H9 (cell line): ENCODE measurements around the gene BPGM. TPM values are rescaled to one million over a fixed set of nuclear protein-coding genes. Genes with fewer than 3 reads are reported as not detected.

Source experiments
- DNase-seq: peaks from one replicate; pipeline ENCODE4 v3.0.0-alpha.2; 2017
- H2AFZ ChIP-seq: one replicate; pipeline ENCODE4 v1.6.1; 2013; ENCODE audit warnings: mild to moderate bottlenecking, low read length, control low read depth, moderate library complexity
- H2AK5ac ChIP-seq: 2 replicates; pipeline ENCODE4 v1.6.1; 2013; ENCODE audit warnings: low read length, control low read depth, mixed read lengths; ENCODE audit not compliant: insufficient read length
- H2BK120ac ChIP-seq: one replicate; pipeline ENCODE4 v1.6.1; 2013; ENCODE audit warnings: low read depth, mild to moderate bottlenecking, low read length, control low read depth, inconsistent platforms; ENCODE audit not compliant: poor library complexity, severe bottlenecking
- H2BK12ac ChIP-seq: 2 replicates; pipeline ENCODE4 v1.6.1; 2013; ENCODE audit warnings: low read length, control low read depth, mixed read lengths, low read depth; ENCODE audit not compliant: insufficient read length
- H2BK15ac ChIP-seq: 2 replicates; pipeline ENCODE4 v1.6.1; 2013; ENCODE audit warnings: low read depth, low read length, control low read depth
- H2BK20ac ChIP-seq: one replicate; pipeline ENCODE4 v1.6.1; 2013; ENCODE audit warnings: low read depth, mild to moderate bottlenecking, low read length, control low read depth, inconsistent platforms; ENCODE audit not compliant: poor library complexity, severe bottlenecking
- H2BK5ac ChIP-seq: 2 replicates; pipeline ENCODE4 v1.6.1; 2013; ENCODE audit warnings: low read length, control low read depth, mixed read lengths; ENCODE audit not compliant: insufficient read length
- H3K14ac ChIP-seq: 2 replicates; pipeline ENCODE4 v1.6.1; 2013; ENCODE audit warnings: low read length, control low read depth; ENCODE audit not compliant: insufficient read depth
- H3K18ac ChIP-seq: 2 replicates; pipeline ENCODE4 v1.6.1; 2013; ENCODE audit warnings: low read depth, mild to moderate bottlenecking, mixed read lengths, low read length, control low read depth; ENCODE audit not compliant: insufficient read length
- H3K23ac ChIP-seq: 2 replicates; pipeline ENCODE4 v1.6.1; 2013; ENCODE audit warnings: low read length, control low read depth, mixed read lengths, low read depth; ENCODE audit not compliant: insufficient read length
- H3K23me2 ChIP-seq: 2 replicates; pipeline ENCODE4 v1.6.1; 2013; ENCODE audit warnings: low read depth, mild to moderate bottlenecking, mixed read lengths, low read length, control low read depth; ENCODE audit not compliant: insufficient read length, poor library complexity, severe bottlenecking
- H3K27ac ChIP-seq: 2 replicates; pipeline ENCODE4 v1.5.1; 2013; ENCODE audit warnings: low read length, control low read depth, mixed read lengths, low read depth; ENCODE audit not compliant: insufficient read length
- H3K27me3 ChIP-seq: 2 replicates; pipeline ENCODE4 v1.6.1; 2013; ENCODE audit warnings: low read length, control low read depth, inconsistent platforms; ENCODE audit not compliant: insufficient read depth
- H3K4ac ChIP-seq: 2 replicates; pipeline ENCODE4 v1.6.1; 2013; ENCODE audit warnings: low read depth, mild to moderate bottlenecking, control low read depth, inconsistent platforms, low read length, moderate library complexity
- H3K4me1 ChIP-seq: 2 replicates; pipeline ENCODE4 v1.6.1; 2013; ENCODE audit warnings: low read length, control low read depth, inconsistent platforms; ENCODE audit not compliant: insufficient read depth
- H3K4me2 ChIP-seq: 2 replicates; pipeline ENCODE4 v1.6.1; 2013; ENCODE audit warnings: low read length, control low read depth, mixed read lengths; ENCODE audit not compliant: insufficient read length, insufficient read depth
- H3K56ac ChIP-seq: 2 replicates; pipeline ENCODE4 v1.6.1; 2013; ENCODE audit warnings: low read depth, mild to moderate bottlenecking, mixed read lengths, low read length, control low read depth; ENCODE audit not compliant: insufficient read length
- H3K79me1 ChIP-seq: 2 replicates; pipeline ENCODE4 v1.6.1; 2013; ENCODE audit warnings: low read depth, mild to moderate bottlenecking, moderate library complexity, low read length, control low read depth, inconsistent platforms; ENCODE audit not compliant: insufficient read depth, poor library complexity, severe bottlenecking
- H3K79me2 ChIP-seq: 2 replicates; pipeline ENCODE4 v1.6.1; 2013; ENCODE audit warnings: low read length, control low read depth, inconsistent platforms; ENCODE audit not compliant: insufficient read depth
- H3K9ac ChIP-seq: 2 replicates; pipeline ENCODE4 v1.6.1; 2013; ENCODE audit warnings: low read length, control low read depth, mixed read lengths; ENCODE audit not compliant: insufficient read length; ENCODE audit errors: extremely low read depth
- H3K9me3 ChIP-seq: one replicate; pipeline ENCODE4 v1.6.1; 2013; ENCODE audit warnings: low read depth, low read length, inconsistent platforms; ENCODE audit not compliant: control insufficient read depth
- H3T11ph ChIP-seq: one replicate; pipeline ENCODE4 v1.6.1; 2013; ENCODE audit warnings: mild to moderate bottlenecking, low read length, control low read depth, inconsistent platforms
- H4K20me1 ChIP-seq: one replicate; pipeline ENCODE4 v1.6.1; 2013; ENCODE audit not compliant: control insufficient read depth, insufficient read length, insufficient read depth
- H4K5ac ChIP-seq: 2 replicates; pipeline ENCODE4 v1.6.1; 2013; ENCODE audit warnings: low read depth, mild to moderate bottlenecking, mixed read lengths, low read length, control low read depth; ENCODE audit not compliant: insufficient read length
- H4K8ac ChIP-seq: replicated peaks from 2 replicates; pipeline ENCODE4 v1.6.1; 2013; ENCODE audit warnings: low read length, control low read depth, mixed read lengths, low read depth; ENCODE audit not compliant: insufficient read length
- H4K91ac ChIP-seq: 2 replicates; pipeline ENCODE4 v1.6.1; 2013; ENCODE audit warnings: low read depth, mild to moderate bottlenecking, moderate library complexity, mixed read lengths, low read length, control low read depth; ENCODE audit not compliant: insufficient read length
- H3K27ac Mint-ChIP-seq, 3 experiments: 2 replicates in 2 of 3; 3 replicates in 1 of 3; pipeline ENCODE4 v1.8.0; 2020 to 2021; ENCODE audit warnings: mixed read lengths in 3 of 3, mild to moderate bottlenecking in 1 of 3, moderate library complexity in 1 of 3
- H3K27me3 Mint-ChIP-seq: 2 replicates; pipeline ENCODE4 v1.8.0; 2021; ENCODE audit warnings: low read depth, mild to moderate bottlenecking, moderate library complexity, mixed read lengths
- H3K36me3 Mint-ChIP-seq, 3 experiments: 2 replicates in 2 of 3; 3 replicates in 1 of 3; pipeline ENCODE4 v1.8.0; 2020 to 2021; ENCODE audit warnings: low read depth in 3 of 3, mixed read lengths in 3 of 3; ENCODE audit not compliant: insufficient read depth in 1 of 3
- H3K4me1 Mint-ChIP-seq, 2 experiments: 2 replicates each; pipeline ENCODE4 v1.8.0; 2020; ENCODE audit warnings: mixed read lengths in 2 of 2
- H3K4me3 Mint-ChIP-seq, 2 experiments: 2 replicates in 1 of 2; 3 replicates in 1 of 2; pipeline ENCODE4 v1.8.0; 2020 to 2021; ENCODE audit warnings: mild to moderate bottlenecking in 2 of 2, mixed read lengths in 2 of 2, moderate library complexity in 1 of 2
- H3K9me3 Mint-ChIP-seq, 2 experiments: 2 replicates in 1 of 2; 3 replicates in 1 of 2; pipeline ENCODE4 v1.8.0; 2020; ENCODE audit warnings: mild to moderate bottlenecking in 2 of 2, mixed read lengths in 2 of 2, moderate library complexity in 1 of 2
- CTCF ChIP-seq: fragments of 200-600 bp; sonication (generic); conservative IDR thresholded peaks from 3 replicates; pipeline ENCODE4 v1.8.0; 2021; ENCODE audit warnings: antibody characterized with exemption, mild to moderate bottlenecking
- WGBS: extraction: QIAGEN DNeasy Blood & Tissue Kit; methylation state at CpG from one replicate; pipeline ENCODE4 v1.1.7; 2013; ENCODE audit warnings: missing lambda C conversion rate, low lambda C conversion rate, mixed read lengths; ENCODE audit not compliant: insufficient read length; ENCODE audit errors: extremely low coverage; 5-methylcytosine and 5-hydroxymethylcytosine counted together
- total RNA-seq: library from RNA; stranded (reverse); gene quantifications from 2 replicates; pipeline ENCODE4 v1.2.1, GENCODE V29; 2021

Gene BPGM
- total RNA-seq, 1 experiment from 2014 or later: 14.4 TPM

GRCh38 chr7:134690614-134691504 lies 44.2 kb downstream of the BPGM start:
- no peak overlapping the region for H2BK5ac ChIP-seq
- H2BK15ac ChIP-seq: no peak overlapping the region
- no peaks in the 10 kb centered on the region for H3K9me3 ChIP-seq
- WGBS: no CpG with 5 or more reads among the region's 12 CpGs
- no peak overlapping the region for H2BK120ac ChIP-seq
- Mint-ChIP-seq H3K27me3 (no peaks in the 10 kb centered on the region), H3K9me3 (no peaks in the 10 kb centered on the region), H3K27ac (no peak overlapping the region; a peak in 1 of 7 replicates), H3K36me3 (no peaks in the 10 kb centered on the region), H3K4me1 (peaks cover 10 to 12% of the 10 kb centered on the region in 2 experiments), H3K4me3 (no peak overlapping the region)
- H4K20me1 ChIP-seq: no peaks in the 10 kb centered on the region
- H4K91ac ChIP-seq: no peak overlapping the region
- no peak overlapping the region for H3K4ac ChIP-seq
- H3K27ac ChIP-seq: no peak overlapping the region
- no peaks in the 10 kb centered on the region for H3K79me2 ChIP-seq
- H3K27me3 ChIP-seq: no peaks in the 10 kb centered on the region
- no peak overlapping the region for H2BK12ac ChIP-seq
- H2AK5ac ChIP-seq: no peak overlapping the region
- no peak overlapping the region for H3K4me2 ChIP-seq
- no peak for TF ChIP-seq CTCF
- no peak for DNase-seq
- no peak overlapping the region for H3T11ph ChIP-seq
- no peak overlapping the region for H3K18ac ChIP-seq
- no peak overlapping the region for H3K56ac ChIP-seq
- H3K9ac ChIP-seq: no peak overlapping the region
- no peak overlapping the region for H3K14ac ChIP-seq
- H3K79me1 ChIP-seq: no peaks in the 10 kb centered on the region
- H4K5ac ChIP-seq: no peak overlapping the region
- no peaks in the 10 kb centered on the region for H3K23me2 ChIP-seq
- no peak overlapping the region for H2BK20ac ChIP-seq
- no peaks in the 10 kb centered on the region for H3K4me1 ChIP-seq
- no peak overlapping the region for H4K8ac ChIP-seq
- no peak overlapping the region for H2AFZ ChIP-seq
- no peak overlapping the region for H3K23ac ChIP-seq
